HEK293T (cell line): ENCODE data around the gene HSH2D.

Source experiments
- CTCF ChIA-PET: fragments of 350-600 bp; formaldehyde crosslinking; extraction: SDS; loops from one replicate; lab custom pipeline; 2021; ENCODE audit warnings: antibody characterized with exemption, inconsistent platforms; lab: Yijun Ruan, JAX
- POLR2A ChIA-PET: fragments of 350-600 bp; formaldehyde crosslinking; extraction: SDS; loops from one replicate; lab custom pipeline; 2020; ENCODE audit warnings: antibody characterized with exemption, inconsistent platforms; lab: Yijun Ruan, JAX
- DNase-seq: peaks from one replicate; pipeline ENCODE4 v3.0.0; 2012; ENCODE audit warnings: mixed read lengths; ENCODE audit errors: extremely low spot score
- ARNT ChIP-seq: fragments of 450-650 bp; IDR thresholded peaks from 2 replicates; pipeline ENCODE4 v1.6.1; 2017; ENCODE audit warnings: mild to moderate bottlenecking
- BHLHE40 ChIP-seq: fragments of 450-650 bp; IDR thresholded peaks from 2 replicates; pipeline ENCODE4 v1.6.1; 2016; ENCODE audit warnings: mild to moderate bottlenecking, moderate library complexity, borderline replicate concordance
- CTBP1 ChIP-seq: fragments of 450-650 bp; IDR thresholded peaks from 2 replicates; pipeline ENCODE4 v1.6.1; 2016; ENCODE audit warnings: borderline replicate concordance
- ELF4 ChIP-seq: fragments of 450-650 bp; IDR thresholded peaks from 2 replicates; pipeline ENCODE4 v1.6.1; 2017; ENCODE audit warnings: antibody characterized with exemption
- FOXA1 ChIP-seq: fragments of 450-650 bp; IDR thresholded peaks from 2 replicates; pipeline ENCODE4 v1.6.1; 2016; ENCODE audit warnings: mild to moderate bottlenecking
- FOXK2 ChIP-seq: fragments of 450-650 bp; IDR thresholded peaks from 2 replicates; pipeline ENCODE4 v1.6.1; 2016; ENCODE audit warnings: mild to moderate bottlenecking
- FOXM1 ChIP-seq: fragments of 450-650 bp; IDR thresholded peaks from 2 replicates; pipeline ENCODE4 v1.6.1; 2017; ENCODE audit warnings: mild to moderate bottlenecking, borderline replicate concordance
- HDGF ChIP-seq: fragments of 450-650 bp; IDR thresholded peaks from 2 replicates; pipeline ENCODE4 v1.6.1; 2017; ENCODE audit warnings: antibody characterized with exemption, borderline replicate concordance
- L3MBTL2 ChIP-seq: fragments of 450-650 bp; conservative IDR thresholded peaks from 2 replicates; pipeline ENCODE4 v1.6.1; 2016; ENCODE audit warnings: mild to moderate bottlenecking
- LEF1 ChIP-seq: fragments of 450-650 bp; IDR thresholded peaks from 2 replicates; pipeline ENCODE4 v1.6.1; 2017; ENCODE audit warnings: mild to moderate bottlenecking, borderline replicate concordance
- NFRKB ChIP-seq: fragments of 450-650 bp; IDR thresholded peaks from 2 replicates; pipeline ENCODE4 v1.6.1; 2016; ENCODE audit warnings: mild to moderate bottlenecking, moderate library complexity
- PKNOX1 ChIP-seq: fragments of 450-650 bp; IDR thresholded peaks from 2 replicates; pipeline ENCODE4 v1.6.1; 2016
- SP1 ChIP-seq: fragments of 450-650 bp; IDR thresholded peaks from 2 replicates; pipeline ENCODE4 v1.6.1; 2017
- SUZ12 ChIP-seq: fragments of 450-650 bp; IDR thresholded peaks from 2 replicates; pipeline ENCODE4 v1.6.1; 2016; ENCODE audit warnings: mild to moderate bottlenecking
- TARDBP ChIP-seq: fragments of 450-650 bp; IDR thresholded peaks from 2 replicates; pipeline ENCODE4 v1.6.1; 2016
- ZNF384 ChIP-seq: fragments of 450-650 bp; IDR thresholded peaks from 2 replicates; pipeline ENCODE4 v1.6.1; 2016

Gene HSH2D

GRCh38 chr19:16111909-16112752 lies 31.4 kb upstream of the HSH2D start:
- no peak for DNase-seq
- ChIA-PET POLR2A (interaction anchor here (0.8 to 1.6 kb wide), 5 partner anchors 11 to 73 kb away, joined by 3 to 7 read pairs (median 5); partner anchors contain the start of genes FAM32A and TPM4), CTCF (interaction anchor here (1.0 kb wide), 1 partner anchor 70 kb away, joined by 5 read pairs; no protein-coding TSS in a partner anchor)
- no peak for TF ChIP-seq ZNF384
- peak; percentile 29 for TF ChIP-seq L3MBTL2

- DNase-seq, result no peak
- TF ChIP-seq BHLHE40 (no peak), ZNF384 (no peak), FOXK2 (no peak)
- CTCF ChIA-PET, result interaction anchor here (1.0 kb wide), 1 partner anchor 71 kb away, joined by 5 read pairs; no protein-coding TSS in a partner anchor
- POLR2A ChIA-PET, result interaction anchor here (1.2 kb wide), 1 partner anchor 13 kb away, joined by 3 read pairs; no protein-coding TSS in a partner anchor
These were observed 30.7 kb upstream of the HSH2D start for GRCh38 chr19:16112778-16113177.

GRCh38 chr19:16113727-16114126 lies 29.8 kb upstream of the HSH2D start:
- POLR2A ChIA-PET, result no interaction called here
- CTCF ChIA-PET, result no interaction called here
- no peak for DNase-seq
- TF ChIP-seq SUZ12 (no peak), L3MBTL2 (no peak), SP1 (no peak), CTBP1 (no peak), PKNOX1 (no peak), TARDBP (no peak), ARNT (no peak), FOXK2 (no peak), FOXA1 (no peak), FOXM1 (no peak), LEF1 (no peak), BHLHE40 (no peak), HDGF (no peak), NFRKB (no peak), ELF4 (no peak), ZNF384 (no peak)

- ChIA-PET POLR2A (no interaction called here), CTCF (no interaction called here)
These were observed 28.0 kb upstream of the HSH2D start for GRCh38 chr19:16115301-16116039.

GRCh38 chr19:16116067-16116466 lies 27.4 kb upstream of the HSH2D start:
- TF ChIP-seq BHLHE40 (no peak), SUZ12 (no peak), CTBP1 (no peak), NFRKB (no peak), HDGF (no peak), ELF4 (no peak), ZNF384 (no peak), FOXK2 (no peak), TARDBP (no peak), FOXM1 (no peak), LEF1 (no peak), ARNT (no peak), SP1 (no peak), L3MBTL2 (no peak), PKNOX1 (no peak), FOXA1 (no peak)
- no peak for DNase-seq
- POLR2A ChIA-PET, result no interaction called here
- CTCF ChIA-PET, result no interaction called here

More at GRCh38 chr19:16115301-16116039, 28.0 kb upstream of the HSH2D start:
- no peak for DNase-seq
- TF ChIP-seq FOXA1 (no peak), NFRKB (no peak), FOXK2 (no peak), FOXM1 (no peak), SUZ12 (no peak), ZNF384 (no peak), ARNT (no peak), BHLHE40 (no peak), TARDBP (no peak), L3MBTL2 (no peak), CTBP1 (no peak), HDGF (no peak), SP1 (no peak), ELF4 (no peak), PKNOX1 (no peak), LEF1 (no peak)

GRCh38 chr19:16117594-16118033 lies 25.9 kb upstream of the HSH2D start:
- TF ChIP-seq ARNT (no peak), ELF4 (no peak), FOXK2 (no peak), L3MBTL2 (no peak), TARDBP (no peak), BHLHE40 (no peak), FOXM1 (no peak), NFRKB (no peak), LEF1 (no peak), HDGF (no peak), ZNF384 (no peak), FOXA1 (no peak), SUZ12 (no peak), SP1 (no peak), CTBP1 (no peak), PKNOX1 (no peak)
- ChIA-PET POLR2A (interaction anchor here (1.1 kb wide), 1 partner anchor 41 kb away, joined by 4 read pairs; the partner anchor contains the start of gene TPM4), CTCF (no interaction called here)
- DNase-seq, result no peak
